Loucy (cell line): ENCODE results near the gene WHAMM.

Source experiments
- H2AFZ ChIP-seq: fragments of 200-600 bp; sonication (generic); 2 replicates; pipeline ENCODE4 v1.6.0; 2016; ENCODE audit warnings: antibody characterized with exemption, mild to moderate bottlenecking, low read length, moderate library complexity
- H3F3A ChIP-seq: fragments of 200-600 bp; 2 replicates; pipeline ENCODE4 v1.6.0; 2016; ENCODE audit warnings: antibody characterized with exemption, low read depth, mild to moderate bottlenecking
- H3K27me3 ChIP-seq: fragments of 200-600 bp; sonication (generic); 2 replicates; pipeline ENCODE4 v1.6.1; 2014; ENCODE audit warnings: low read length, mild to moderate bottlenecking; ENCODE audit not compliant: insufficient read depth, poor library complexity, severe bottlenecking
- H3K36me3 ChIP-seq: fragments of 200-600 bp; sonication (generic); 2 replicates; pipeline ENCODE4 v1.6.1; 2016; ENCODE audit warnings: low read length; ENCODE audit not compliant: insufficient read depth
- H3K4me1 ChIP-seq: fragments of 200-600 bp; sonication (generic); 2 replicates; pipeline ENCODE4 v1.5.1; 2014; ENCODE audit warnings: low read length, mild to moderate bottlenecking; ENCODE audit not compliant: insufficient read depth, poor library complexity, severe bottlenecking
- H3K4me2 ChIP-seq: fragments of 200-600 bp; sonication (generic); 2 replicates; pipeline ENCODE4 v1.6.0; 2014; ENCODE audit warnings: antibody characterized with exemption, low read length, low read depth, mild to moderate bottlenecking; ENCODE audit not compliant: poor library complexity, severe bottlenecking
- H3K4me3 ChIP-seq: fragments of 200-600 bp; sonication (generic); 2 replicates; pipeline ENCODE4 v1.5.1; 2014; ENCODE audit warnings: low read length, mild to moderate bottlenecking, mixed read lengths; ENCODE audit not compliant: poor library complexity, severe bottlenecking
- H3K79me2 ChIP-seq: fragments of 200-600 bp; sonication (generic); 2 replicates; pipeline ENCODE4 v1.6.1; 2014; ENCODE audit warnings: low read length; ENCODE audit not compliant: insufficient read depth
- H3K9ac ChIP-seq: fragments of 200-600 bp; sonication (generic); 2 replicates; pipeline ENCODE4 v1.6.0; 2014; ENCODE audit warnings: mild to moderate bottlenecking, low read depth, low read length, moderate library complexity; ENCODE audit not compliant: poor library complexity, severe bottlenecking
- H3K9me2 ChIP-seq: fragments of 200-600 bp; sonication (generic); replicated peaks from 2 replicates; pipeline ENCODE4 v1.6.1; 2016; ENCODE audit warnings: low read depth, low read length, mixed read lengths
- H3K9me3 ChIP-seq: fragments of 200-600 bp; sonication (generic); 2 replicates; pipeline ENCODE4 v1.6.1; 2014; ENCODE audit warnings: mild to moderate bottlenecking, antibody characterized with exemption, low read length, low read depth; ENCODE audit not compliant: insufficient read depth
- H4K20me1 ChIP-seq: fragments of 200-600 bp; sonication (generic); 2 replicates; pipeline ENCODE4 v1.6.0; 2014; ENCODE audit warnings: antibody characterized with exemption, low read length, mild to moderate bottlenecking; ENCODE audit not compliant: insufficient read depth, poor library complexity, severe bottlenecking
- EZH2phosphoT487 ChIP-seq: fragments of 200-600 bp; IDR thresholded peaks from 2 replicates; pipeline ENCODE4 v1.6.1; 2018; ENCODE audit warnings: antibody characterized with exemption, mild to moderate bottlenecking, moderate library complexity, borderline replicate concordance
- TF ChIP-seq, protein P1 (sequence below): fragments of 200-600 bp; sonication (generic); conservative IDR thresholded peaks from 2 replicates; pipeline ENCODE4 v1.5.1; 2014; ENCODE audit warnings: mild to moderate bottlenecking, antibody characterized with exemption, low read length

The WHAMM gene

GRCh38 chr15:82778755-82779154 is 30.7 kb upstream of the WHAMM start:
- H3K4me2 ChIP-seq, result no peak overlapping the region
- H3K9me2 ChIP-seq, result no peaks in the 10 kb centered on the region
- H3F3A ChIP-seq, result no peaks in the 10 kb centered on the region
- no peaks in the 10 kb centered on the region for H3K9me3 ChIP-seq
- H3K4me3 ChIP-seq, result no peak overlapping the region
- H2AFZ ChIP-seq, result no peak overlapping the region
- H3K27me3 ChIP-seq, result no peaks in the 10 kb centered on the region
- no peaks in the 10 kb centered on the region for H4K20me1 ChIP-seq
- no peaks in the 10 kb centered on the region for H3K4me1 ChIP-seq
- H3K36me3 ChIP-seq, result no peaks in the 10 kb centered on the region
- H3K9ac ChIP-seq, result no peak overlapping the region
- TF ChIP-seq, protein P1, sequence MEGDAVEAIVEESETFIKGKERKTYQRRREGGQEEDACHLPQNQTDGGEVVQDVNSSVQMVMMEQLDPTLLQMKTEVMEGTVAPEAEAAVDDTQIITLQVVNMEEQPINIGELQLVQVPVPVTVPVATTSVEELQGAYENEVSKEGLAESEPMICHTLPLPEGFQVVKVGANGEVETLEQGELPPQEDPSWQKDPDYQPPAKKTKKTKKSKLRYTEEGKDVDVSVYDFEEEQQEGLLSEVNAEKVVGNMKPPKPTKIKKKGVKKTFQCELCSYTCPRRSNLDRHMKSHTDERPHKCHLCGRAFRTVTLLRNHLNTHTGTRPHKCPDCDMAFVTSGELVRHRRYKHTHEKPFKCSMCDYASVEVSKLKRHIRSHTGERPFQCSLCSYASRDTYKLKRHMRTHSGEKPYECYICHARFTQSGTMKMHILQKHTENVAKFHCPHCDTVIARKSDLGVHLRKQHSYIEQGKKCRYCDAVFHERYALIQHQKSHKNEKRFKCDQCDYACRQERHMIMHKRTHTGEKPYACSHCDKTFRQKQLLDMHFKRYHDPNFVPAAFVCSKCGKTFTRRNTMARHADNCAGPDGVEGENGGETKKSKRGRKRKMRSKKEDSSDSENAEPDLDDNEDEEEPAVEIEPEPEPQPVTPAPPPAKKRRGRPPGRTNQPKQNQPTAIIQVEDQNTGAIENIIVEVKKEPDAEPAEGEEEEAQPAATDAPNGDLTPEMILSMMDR, result no peak
- no peak for TF ChIP-seq EZH2phosphoT487
- no peaks in the 10 kb centered on the region for H3K79me2 ChIP-seq

GRCh38 chr15:82781349-82781748 is 28.1 kb upstream of the WHAMM start:
- no peaks in the 10 kb centered on the region for H3K27me3 ChIP-seq
- no peaks in the 10 kb centered on the region for H4K20me1 ChIP-seq
- H3K4me1 ChIP-seq, result no peaks in the 10 kb centered on the region
- TF ChIP-seq, protein P1, result no peak
- no peak overlapping the region for H3K9ac ChIP-seq
- H3K79me2 ChIP-seq, result no peaks in the 10 kb centered on the region
- no peaks in the 10 kb centered on the region for H3F3A ChIP-seq
- H2AFZ ChIP-seq, result no peak overlapping the region
- H3K4me3 ChIP-seq, result no peak overlapping the region
- H3K9me3 ChIP-seq, result no peaks in the 10 kb centered on the region
- H3K36me3 ChIP-seq, result no peaks in the 10 kb centered on the region
- no peak overlapping the region for H3K4me2 ChIP-seq
- H3K9me2 ChIP-seq, result no peaks in the 10 kb centered on the region

DNA sequence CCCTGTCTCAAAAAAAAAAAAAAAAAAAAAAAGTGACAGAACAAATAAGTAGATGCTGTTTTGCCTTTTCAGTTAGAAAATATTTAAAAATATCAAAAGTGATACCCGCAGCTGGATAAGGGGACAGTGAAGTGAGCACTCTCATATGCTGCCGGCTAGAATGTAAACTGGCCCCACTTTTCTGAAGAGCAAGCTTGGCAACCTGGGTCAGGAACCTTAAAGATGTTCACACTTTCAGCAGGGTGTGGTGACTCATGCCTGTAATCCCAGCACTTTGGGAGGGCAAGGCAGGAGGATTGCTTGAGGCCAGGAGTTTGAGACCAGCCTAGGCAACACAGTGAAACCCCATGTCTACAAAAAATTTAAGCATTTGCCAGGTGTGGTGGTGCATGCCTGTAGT is 20.9 kb upstream of the WHAMM start:
- Histone ChIP-seq H3K9me3 (no peaks in the 10 kb centered on the region), H3F3A (no peaks in the 10 kb centered on the region), H3K79me2 (no peaks in the 10 kb centered on the region), H3K4me3 (no peak overlapping the region), H3K4me2 (no peak overlapping the region), H3K36me3 (no peaks in the 10 kb centered on the region), H3K4me1 (no peaks in the 10 kb centered on the region), H3K9me2 (no peaks in the 10 kb centered on the region), H4K20me1 (no peaks in the 10 kb centered on the region), H2AFZ (no peak overlapping the region), H3K9ac (no peak overlapping the region), H3K27me3 (no peaks in the 10 kb centered on the region)
- TF ChIP-seq, protein P1, result no peak
- TF ChIP-seq EZH2phosphoT487, result no peak
